NOMO-1 treated with dmso at 0.1 percent for 144 hours (cell line): ENCODE measurements around the gene OR2AE1.
"Not testable (repeated sequence)": the region's sequence is repeated elsewhere in the genome, so short reads cannot be mapped to it uniquely, and the experiment has no call there.

Experiments
- DNase-seq: peaks from one replicate; lab custom pipeline; 2025; ENCODE audit not compliant: unreplicated experiment; lab: John Stamatoyannopoulos, UW

The OR2AE1 gene

DNA sequence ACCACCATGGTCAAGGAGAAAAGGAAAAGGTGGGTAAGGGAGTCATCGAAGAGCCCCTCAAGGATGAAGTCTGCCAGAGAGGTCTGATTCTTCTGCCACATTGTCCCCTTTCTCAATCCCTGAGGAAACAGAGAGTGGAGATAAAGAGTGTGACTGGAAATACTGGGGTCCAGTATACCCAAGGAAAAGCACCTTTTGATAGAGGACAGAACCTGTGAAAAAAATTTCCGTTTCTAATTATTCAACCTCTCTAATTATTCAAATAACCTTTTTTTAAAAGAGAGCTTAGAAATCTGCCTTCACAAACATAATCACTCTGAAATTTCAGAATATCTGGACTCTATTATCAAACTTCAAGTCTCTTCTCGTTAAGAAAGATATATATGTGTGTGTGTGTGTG, at the start of gene OR2AE1:
TSS of gene OR2AE1 (minus strand) at position 101 of the 400 bp plus-strand sequence. CDS start at position 101, 0 bp downstream.
- no peak for DNase-seq

- no peak for DNase-seq
Measured at GRCh38 chr7:99926321-99926720, 49.5 kb upstream of the OR2AE1 start.

DNA sequence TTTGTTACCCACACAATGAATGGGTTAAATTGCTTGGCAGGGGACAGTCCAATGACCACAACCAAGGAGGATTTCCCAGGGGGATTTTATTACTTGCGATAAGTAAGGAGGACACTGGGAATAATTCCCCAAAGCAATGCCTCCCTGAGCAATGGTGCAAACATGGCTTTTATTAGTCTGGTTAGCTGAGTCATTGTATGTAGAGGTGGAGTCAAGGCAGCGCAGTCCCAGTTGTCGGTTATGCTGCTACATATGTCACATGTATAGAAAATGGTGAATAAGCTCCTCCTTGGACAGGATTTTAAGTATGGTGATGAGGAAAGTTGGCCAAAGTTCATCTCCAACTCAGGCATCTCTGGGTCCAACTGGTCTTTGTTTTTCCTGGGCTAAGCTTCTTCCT, 46.4 kb upstream of the OR2AE1 start:
- DNase-seq = no peak

DNA sequence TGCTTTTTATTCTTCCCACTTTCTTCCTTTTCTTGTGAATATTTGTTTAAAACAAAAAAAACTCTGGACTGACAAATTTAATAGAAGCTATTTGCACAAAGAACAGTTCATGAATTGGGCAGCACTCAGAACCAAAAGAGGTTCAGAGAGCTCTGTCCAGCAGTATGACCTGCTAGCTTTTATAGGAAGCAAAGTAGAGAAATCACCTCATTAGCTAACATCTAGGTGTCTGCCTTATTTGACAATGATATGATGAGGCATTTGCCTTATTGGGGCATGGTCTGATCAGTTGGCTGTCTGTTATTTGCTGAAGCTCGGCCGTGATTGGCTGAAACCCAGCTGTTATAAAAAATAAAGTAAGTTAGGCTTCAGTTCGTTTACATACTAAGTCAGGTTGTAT, 43.3 kb upstream of the OR2AE1 start:
- DNase-seq = no peak

GRCh38 chr7:99919814-99920112, 42.9 kb upstream of the OR2AE1 start:
- DNase-seq = no peak

GRCh38 chr7:99918959-99919813, 42.4 kb upstream of the OR2AE1 start, which contains the start of gene TRIM4:
TRIM4 (minus strand) TSS chr7:99919530; CDS start chr7:99919401, 129 bp downstream.
- peak; percentile 99 for DNase-seq

DNA sequence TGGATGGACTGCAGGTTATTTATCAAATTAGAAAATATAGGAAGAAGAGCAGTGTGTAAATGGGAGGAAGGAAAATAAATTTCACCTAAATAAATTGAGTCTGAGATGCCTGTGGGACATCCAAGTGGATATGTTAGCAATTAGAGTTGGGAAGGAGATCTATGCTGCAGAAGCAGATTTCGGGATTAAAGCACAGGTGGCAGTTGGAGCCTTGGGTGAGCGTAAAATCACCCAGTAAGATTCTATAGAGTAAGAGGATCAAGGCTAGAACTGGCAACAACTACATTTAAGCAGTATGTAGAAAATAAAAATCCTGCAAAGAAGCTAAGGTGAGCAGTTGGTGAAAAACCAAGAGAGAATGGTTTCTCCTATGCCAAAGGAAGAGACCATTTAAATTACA, 34.1 kb upstream of the OR2AE1 start:
- no peak for DNase-seq

- DNase-seq = no peak
Measured at GRCh38 chr7:99901581-99901980, 24.7 kb upstream of the OR2AE1 start.

- no peak for DNase-seq
Measured at GRCh38 chr7:99899830-99900519, 23.1 kb upstream of the OR2AE1 start.

DNA sequence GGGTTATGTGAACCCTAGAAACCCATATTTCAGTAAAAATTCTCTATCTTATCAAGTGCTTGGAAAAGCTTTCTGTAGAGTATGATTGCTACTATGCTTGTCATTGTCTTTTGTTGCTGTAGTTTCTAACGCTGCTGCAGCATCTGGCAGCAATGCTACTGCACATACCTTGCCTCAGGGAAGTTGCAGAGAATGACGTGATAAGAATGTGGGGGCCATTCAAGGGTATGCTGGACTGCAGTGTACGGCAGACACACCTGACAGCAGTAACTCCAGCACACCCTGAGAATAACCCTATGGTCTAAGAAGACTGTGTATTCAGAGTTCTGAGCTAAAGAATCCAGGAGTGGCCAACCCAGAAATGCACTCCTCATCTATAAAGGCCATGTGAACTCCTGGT, 22.0 kb upstream of the OR2AE1 start:
- DNase-seq = no peak

GRCh38 chr7:99898023-99898357, 21.2 kb upstream of the OR2AE1 start:
- DNase-seq = no peak

GRCh38 chr7:99897322-99898022, 20.6 kb upstream of the OR2AE1 start:
- no peak for DNase-seq

- DNase-seq = no peak
Measured at GRCh38 chr7:99894738-99895137, 17.9 kb upstream of the OR2AE1 start.

DNA sequence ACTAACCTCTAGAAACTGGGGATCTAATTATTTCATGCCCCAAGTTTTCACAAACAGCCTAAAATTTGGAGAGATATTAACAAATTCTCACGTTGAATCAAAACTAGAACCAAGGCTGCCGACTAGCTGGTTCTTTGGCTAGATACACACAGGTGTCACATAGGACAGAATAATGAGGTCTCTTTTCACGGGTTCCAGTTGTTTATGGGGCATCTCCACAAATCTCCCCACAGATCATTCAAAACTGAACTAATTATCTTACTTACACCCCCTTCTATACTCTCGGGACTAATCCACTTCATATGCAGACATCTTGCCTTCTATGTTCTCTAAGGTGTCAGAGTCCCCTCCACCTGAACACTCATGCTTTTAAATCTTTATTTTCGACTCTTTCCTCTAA, 16.4 kb upstream of the OR2AE1 start:
- DNase-seq = no peak

DNA sequence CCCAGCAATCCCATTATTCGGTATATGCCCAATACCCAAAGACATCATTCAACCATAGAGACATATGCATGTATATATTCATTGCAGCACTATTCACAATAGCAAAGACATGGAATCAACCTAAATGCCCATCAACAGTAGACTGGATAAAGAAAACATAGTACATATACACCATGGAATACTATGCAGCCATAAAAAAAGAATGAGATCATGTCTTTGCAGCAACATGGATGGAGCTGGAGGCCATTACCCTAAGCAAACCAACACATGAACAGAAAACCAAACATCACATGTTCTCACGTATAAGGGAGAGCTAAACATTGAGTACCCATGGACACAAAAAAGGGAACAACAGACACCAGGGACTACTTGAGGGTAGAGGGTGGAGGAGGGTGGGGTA, 13.5 kb upstream of the OR2AE1 start:
- not testable (repeated sequence) for DNase-seq

- not testable (repeated sequence) for DNase-seq
Measured at GRCh38 chr7:99888366-99888765, 11.5 kb upstream of the OR2AE1 start.

- no peak for DNase-seq
Measured at GRCh38 chr7:99881370-99881769, 4.5 kb upstream of the OR2AE1 start.

DNA sequence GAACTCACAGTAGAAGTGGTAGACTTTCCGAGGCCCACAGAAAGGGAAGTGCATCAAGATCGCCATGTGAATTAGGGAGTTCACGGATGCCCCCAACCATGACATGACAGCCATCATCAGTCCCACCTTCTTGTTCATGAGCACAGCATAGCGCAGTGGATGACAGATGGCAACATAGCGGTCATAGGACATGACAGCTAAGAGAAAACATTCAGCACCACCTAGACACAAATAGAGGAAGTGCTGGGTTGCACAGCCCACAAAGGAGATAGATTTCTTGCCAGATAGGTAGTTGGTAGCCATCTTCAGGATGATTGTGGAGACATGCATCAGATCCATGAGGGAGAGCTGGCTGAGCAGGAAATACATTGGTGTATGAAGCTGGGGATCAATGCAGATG, 342 bp downstream of the OR2AE1 start:
- DNase-seq = peak; percentile 4

- DNase-seq = no peak
Measured at GRCh38 chr7:99868246-99868645, 8.6 kb downstream of the OR2AE1 start.

DNA sequence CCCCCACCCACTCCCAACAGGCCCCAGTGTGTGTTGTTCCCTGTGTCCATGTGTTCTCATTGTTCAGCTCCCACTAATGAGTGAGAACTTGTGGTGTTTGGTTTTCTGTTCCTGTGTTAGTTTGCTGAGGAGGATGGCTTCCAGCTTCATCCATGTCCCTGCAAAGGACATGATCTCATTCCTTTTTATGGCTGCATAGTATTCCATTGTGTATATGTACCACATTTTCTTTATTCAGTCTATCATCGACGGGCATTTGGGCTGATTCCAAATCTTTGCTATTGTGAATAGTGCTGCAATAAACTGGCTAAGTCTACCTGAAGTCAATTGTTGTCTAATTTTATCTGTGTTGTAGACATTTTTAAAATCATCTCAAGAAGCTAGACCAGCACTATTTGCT, 9.4 kb downstream of the OR2AE1 start:
- not testable (repeated sequence) for DNase-seq

DNA sequence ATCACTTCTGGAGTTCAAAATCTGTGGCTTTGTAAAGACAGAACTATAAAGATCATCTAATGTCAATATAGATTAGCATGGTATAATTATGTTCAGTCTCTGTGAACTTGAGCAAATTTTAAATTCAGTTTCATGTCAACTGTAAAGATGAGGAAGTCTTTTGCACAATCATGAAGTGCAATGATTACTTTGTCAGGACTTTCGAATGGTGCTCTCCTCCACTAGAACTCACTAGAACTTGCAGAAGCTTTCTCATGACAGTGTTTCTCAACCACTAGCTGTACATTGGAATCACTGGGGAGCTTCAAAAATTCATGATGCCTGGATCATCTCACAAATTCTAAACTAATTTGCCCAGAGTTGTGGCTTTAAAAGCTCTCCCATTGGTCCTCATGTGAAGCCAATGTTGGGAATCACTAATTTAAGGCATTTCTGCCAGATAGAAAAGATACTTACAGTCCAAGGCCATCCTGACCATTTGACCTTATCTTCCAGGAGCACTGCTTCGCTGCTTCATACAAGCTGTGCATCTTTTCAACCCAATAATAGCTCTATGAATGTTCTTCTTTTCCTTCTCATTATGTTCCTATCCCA, 12.9 kb downstream of the OR2AE1 start:
- DNase-seq = peak; percentile 23
